ENCODE data around the gene UBE2N. TPM values are rescaled to one million over a fixed set of nuclear protein-coding genes. Genes with fewer than 3 reads are reported as not detected.
"Not testable (repeated sequence)": the region's sequence is repeated elsewhere in the genome, so short reads cannot be mapped to it uniquely, and the experiment has no call there.

The UBE2N gene
- total RNA-seq, 2 experiments from 2014 or later = 228 to 235 TPM

GRCh38 chr12:93430280-93430679 is 11.5 kb downstream of the UBE2N start:
- H3K27ac Mint-ChIP-seq = no peak overlapping the region
- DNase-seq = no peak
- H3K4me3 Mint-ChIP-seq = no peak overlapping the region
- no peaks in the 10 kb centered on the region for H3K27me3 Mint-ChIP-seq
- peaks cover 24% of the 10 kb centered on the region for H3K36me3 Mint-ChIP-seq
- no peaks in the 10 kb centered on the region for H3K9me3 Mint-ChIP-seq
- peaks cover 66% of the 10 kb centered on the region for H3K4me1 Mint-ChIP-seq

- Mint-ChIP-seq H3K9me3 (no peaks in the 10 kb centered on the region), H3K4me3 (no peak overlapping the region), H3K27ac (no peak overlapping the region), H3K27me3 (no peaks in the 10 kb centered on the region), H3K4me1 (peaks cover 67% of the 10 kb centered on the region), H3K36me3 (peaks cover 24% of the 10 kb centered on the region)
- DNase-seq = no peak
Observed at GRCh38 chr12:93429852-93430251, 11.9 kb downstream of the UBE2N start.

- peaks cover 25% of the 10 kb centered on the region for H3K36me3 Mint-ChIP-seq
- H3K9me3 Mint-ChIP-seq = no peaks in the 10 kb centered on the region
- no peaks in the 10 kb centered on the region for H3K27me3 Mint-ChIP-seq
- no peak for DNase-seq
- H3K4me3 Mint-ChIP-seq = no peak overlapping the region
- H3K27ac Mint-ChIP-seq = no peak overlapping the region
- H3K4me1 Mint-ChIP-seq = peaks cover 70% of the 10 kb centered on the region
Observed at GRCh38 chr12:93429448-93429847, 12.3 kb downstream of the UBE2N start.

- peaks cover 74% of the 10 kb centered on the region for H3K4me1 Mint-ChIP-seq
- no peak overlapping the region for H3K27ac Mint-ChIP-seq
- no peaks in the 10 kb centered on the region for H3K27me3 Mint-ChIP-seq
- no peaks in the 10 kb centered on the region for H3K9me3 Mint-ChIP-seq
- DNase-seq = no peak
- no peak overlapping the region for H3K4me3 Mint-ChIP-seq
- peaks cover 27% of the 10 kb centered on the region for H3K36me3 Mint-ChIP-seq
Observed at GRCh38 chr12:93427779-93428564, 13.8 kb downstream of the UBE2N start.

- H3K27ac Mint-ChIP-seq = peak overlapping the region; percentile 6
- DNase-seq = no peak
Observed at GRCh38 chr12:93426412-93426805, 15.3 kb downstream of the UBE2N start.

GRCh38 chr12:93425736-93426411 is 15.9 kb downstream of the UBE2N start:
- Mint-ChIP-seq H3K27me3 (no peaks in the 10 kb centered on the region), H3K36me3 (peaks cover 19% of the 10 kb centered on the region), H3K4me3 (no peak overlapping the region), H3K27ac (peak overlapping the region; percentile 6), H3K4me1 (peaks cover 79% of the 10 kb centered on the region), H3K9me3 (no peaks in the 10 kb centered on the region)
- no peak for DNase-seq

More at GRCh38 chr12:93426412-93426805, 15.3 kb downstream of the UBE2N start:
- Mint-ChIP-seq H3K36me3 (peaks cover 19% of the 10 kb centered on the region), H3K27me3 (no peaks in the 10 kb centered on the region), H3K4me3 (no peak overlapping the region), H3K9me3 (no peaks in the 10 kb centered on the region), H3K4me1 (peaks cover 78% of the 10 kb centered on the region)

- DNase-seq = no peak
- Mint-ChIP-seq H3K27ac (no peak overlapping the region), H3K4me3 (no peak overlapping the region), H3K4me1 (peaks cover 83% of the 10 kb centered on the region), H3K9me3 (no peaks in the 10 kb centered on the region), H3K36me3 (peaks cover 8% of the 10 kb centered on the region), H3K27me3 (no peaks in the 10 kb centered on the region)
Observed at GRCh38 chr12:93422050-93422449, 19.7 kb downstream of the UBE2N start.

- no peak overlapping the region for H3K4me3 Mint-ChIP-seq
- no peaks in the 10 kb centered on the region for H3K9me3 Mint-ChIP-seq
- no peak overlapping the region for H3K27ac Mint-ChIP-seq
- peaks cover 82% of the 10 kb centered on the region for H3K4me1 Mint-ChIP-seq
- peaks cover 11% of the 10 kb centered on the region for H3K36me3 Mint-ChIP-seq
- no peak for DNase-seq
- H3K27me3 Mint-ChIP-seq = no peaks in the 10 kb centered on the region
Observed at GRCh38 chr12:93419388-93420034, 22.2 kb downstream of the UBE2N start.

GRCh38 chr12:93417967-93418480 is 23.7 kb downstream of the UBE2N start:
- Mint-ChIP-seq H3K9me3 (peaks cover 1% of the 10 kb centered on the region), H3K36me3 (peaks cover 16% of the 10 kb centered on the region), H3K27ac (peak overlapping the region; percentile 34)

GRCh38 chr12:93415723-93416464 is 25.9 kb downstream of the UBE2N start:
- Mint-ChIP-seq H3K27me3 (no peaks in the 10 kb centered on the region), H3K9me3 (peaks cover 3% of the 10 kb centered on the region), H3K27ac (peak overlapping the region; percentile 91), H3K4me1 (peaks cover 77% of the 10 kb centered on the region), H3K36me3 (peaks cover 29% of the 10 kb centered on the region), H3K4me3 (peak overlapping the region; percentile 37)
- DNase-seq = no peak

More at GRCh38 chr12:93417967-93418480, 23.7 kb downstream of the UBE2N start:
- Mint-ChIP-seq H3K4me3 (no peak overlapping the region), H3K27me3 (no peaks in the 10 kb centered on the region), H3K4me1 (peaks cover 80% of the 10 kb centered on the region)
- DNase-seq = no peak

GRCh38 chr12:93413064-93413463 is 28.7 kb downstream of the UBE2N start:
- H3K4me1 Mint-ChIP-seq = peaks cover 68% of the 10 kb centered on the region
- H3K27ac Mint-ChIP-seq = peak overlapping the region; percentile 42
- no peak for DNase-seq
- peaks cover 3% of the 10 kb centered on the region for H3K9me3 Mint-ChIP-seq
- H3K36me3 Mint-ChIP-seq = peaks cover 40% of the 10 kb centered on the region
- no peaks in the 10 kb centered on the region for H3K27me3 Mint-ChIP-seq
- no peak overlapping the region for H3K4me3 Mint-ChIP-seq

- not testable (repeated sequence) for DNase-seq, H3K4me3 Mint-ChIP-seq, H3K9me3 Mint-ChIP-seq, H3K27me3 Mint-ChIP-seq
- Mint-ChIP-seq H3K36me3 (peaks cover 40% of the 10 kb centered on the region), H3K27ac (peak overlapping the region; percentile 44), H3K4me1 (peaks cover 66% of the 10 kb centered on the region)
Observed at GRCh38 chr12:93412396-93412795, 29.4 kb downstream of the UBE2N start.

GRCh38 chr12:93411060-93411459 is 30.7 kb downstream of the UBE2N start:
- not testable (repeated sequence) for H3K4me3 Mint-ChIP-seq, H3K9me3 Mint-ChIP-seq, H3K27me3 Mint-ChIP-seq, DNase-seq
- H3K36me3 Mint-ChIP-seq = peaks cover 40% of the 10 kb centered on the region
- peak overlapping the region; percentile 70 for H3K27ac Mint-ChIP-seq
- H3K4me1 Mint-ChIP-seq = peaks cover 57% of the 10 kb centered on the region

GRCh38 chr12:93409343-93410187 is 32.2 kb downstream of the UBE2N start:
- H3K27me3 Mint-ChIP-seq, DNase-seq, H3K4me3 Mint-ChIP-seq, H3K27ac Mint-ChIP-seq, H3K9me3 Mint-ChIP-seq: not testable (repeated sequence)
- H3K4me1 Mint-ChIP-seq = peaks cover 50% of the 10 kb centered on the region
- H3K36me3 Mint-ChIP-seq = peaks cover 43% of the 10 kb centered on the region

Measured in activated naive CD8-positive, alpha-beta T cell treated with anti-CD3 and anti-CD28 coated beads for 36 hours (primary cell).